ENCODE measurements around the gene SRPK1. TPM values are rescaled to one million over a fixed set of nuclear protein-coding genes. Genes with fewer than 3 reads are reported as not detected.
"Not testable (repeated sequence)": the region's sequence is repeated elsewhere in the genome, so short reads cannot be mapped to it uniquely, and the experiment has no call there.

SRPK1 gene
- total RNA-seq, 2 experiments from 2014 or later = 130 to 138 TPM

DNA sequence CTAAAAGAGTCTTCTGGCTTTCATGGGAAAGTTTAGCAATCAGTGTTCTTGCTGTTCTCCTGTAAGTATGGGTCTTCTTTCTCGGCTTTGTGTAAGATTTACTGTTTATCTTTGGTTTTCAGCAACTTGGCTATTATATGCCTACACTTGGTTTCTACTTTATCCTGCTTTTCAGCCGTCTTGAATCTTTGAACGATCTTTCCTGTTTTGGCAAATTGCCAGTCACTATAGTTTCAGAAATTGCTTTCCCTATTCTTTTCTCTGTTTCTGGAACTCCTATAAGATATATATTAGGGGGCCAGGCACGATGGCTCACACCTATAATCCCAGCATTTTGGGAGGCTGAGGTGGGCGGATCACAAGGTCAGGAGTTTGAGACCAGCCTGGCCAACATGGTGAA lies 14.6 kb upstream of the SRPK1 start:
- POLR2A ChIA-PET = no interaction called here
- CTCF ChIA-PET = no interaction called here

DNA sequence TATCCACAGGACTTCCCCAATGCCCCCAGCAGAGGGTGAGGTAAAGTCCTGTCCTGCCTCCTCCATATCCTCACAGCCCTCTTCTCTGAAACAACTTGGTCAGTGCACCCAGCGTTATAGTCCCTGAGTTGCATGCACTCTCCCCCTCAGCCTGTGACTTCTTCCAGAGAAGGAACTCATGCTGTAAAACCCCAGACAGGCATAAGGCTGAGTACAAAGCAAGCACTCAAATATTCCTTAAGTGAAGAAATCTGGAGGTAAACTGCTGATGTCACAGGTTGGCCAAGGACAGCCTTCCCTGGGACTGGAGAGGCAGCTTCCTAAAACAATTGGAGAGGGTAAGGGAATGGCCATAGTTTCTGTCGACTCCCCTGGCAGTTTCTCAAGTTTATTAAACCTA lies 12.9 kb upstream of the SRPK1 start:
- CTCF ChIA-PET = no interaction called here

DNA sequence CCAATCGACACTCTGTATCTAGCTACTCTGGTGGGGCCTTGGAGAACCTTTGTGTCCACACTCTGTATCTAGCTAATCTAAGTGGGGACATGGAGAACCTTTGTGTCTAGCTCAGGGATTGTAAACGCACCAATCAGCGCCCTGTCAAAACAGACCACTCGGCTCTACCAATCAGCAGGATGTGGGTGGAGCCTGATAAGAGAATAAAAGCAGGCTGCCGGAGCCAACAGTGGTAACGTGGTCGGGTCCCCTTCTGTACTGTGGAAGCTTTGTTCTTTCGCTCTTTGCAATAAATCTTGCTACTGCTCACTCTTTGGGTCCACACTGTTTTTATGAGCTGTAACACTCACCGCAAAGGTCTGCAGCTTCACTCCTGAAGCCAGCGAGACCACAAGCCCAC lies 11.0 kb upstream of the SRPK1 start:
- CTCF ChIA-PET, POLR2A ChIA-PET: not testable (repeated sequence)

More for the DNA sequence above, 12.9 kb upstream of the SRPK1 start:
- POLR2A ChIA-PET = no interaction called here

DNA sequence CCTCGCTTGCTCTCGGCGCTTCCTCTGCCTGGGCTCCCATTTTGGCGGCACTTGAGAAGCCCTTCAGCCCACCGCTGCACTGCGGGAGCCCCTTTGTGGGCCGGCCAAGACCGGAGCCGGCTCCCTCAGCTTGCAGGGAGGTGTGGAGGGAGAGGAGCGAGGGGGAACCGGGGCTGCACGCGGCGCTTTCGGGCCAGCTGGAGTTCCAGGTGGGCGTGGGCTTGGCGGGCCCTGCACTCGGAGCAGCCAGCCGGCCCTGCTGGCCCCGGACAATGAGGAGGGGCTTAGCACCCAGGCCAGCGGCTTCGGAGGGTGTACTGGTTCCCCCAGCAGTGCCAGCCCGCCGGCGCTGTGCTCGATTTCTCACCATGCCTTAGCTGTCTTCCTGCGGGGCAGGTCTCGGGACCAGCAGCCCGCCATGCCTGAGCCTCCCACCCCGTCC lies 10.2 kb upstream of the SRPK1 start:
- POLR2A ChIA-PET = no interaction called here
- CTCF ChIA-PET = no interaction called here

DNA sequence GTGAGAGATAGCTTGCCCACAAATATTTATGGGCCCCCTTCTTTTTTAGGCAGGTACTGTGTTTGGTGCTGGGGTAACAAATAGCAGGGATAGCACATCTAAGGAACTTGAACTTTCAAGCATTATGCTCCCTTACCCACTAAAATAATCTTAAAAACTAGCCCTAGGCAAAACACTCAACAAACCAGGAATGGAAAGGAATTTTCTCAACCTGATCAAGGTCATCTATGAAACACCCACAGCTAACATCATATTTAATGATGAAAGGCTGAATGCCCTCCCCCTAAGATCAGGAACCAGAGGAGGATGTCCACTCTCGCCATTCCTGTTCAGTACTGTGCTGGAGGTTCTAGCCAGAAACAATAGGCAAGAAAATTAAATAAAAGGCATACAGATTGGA lies 8.7 kb upstream of the SRPK1 start:
- ChIA-PET CTCF (interaction anchor here (0.6 to 1.0 kb wide), 2 partner anchors 11 to 26 kb away, joined by 3 read pairs; no protein-coding TSS in a partner anchor), POLR2A (interaction anchor here (1.0 kb wide), 1 partner anchor 9 kb away, joined by 4 read pairs; the partner anchor contains the start of gene SRPK1)

DNA sequence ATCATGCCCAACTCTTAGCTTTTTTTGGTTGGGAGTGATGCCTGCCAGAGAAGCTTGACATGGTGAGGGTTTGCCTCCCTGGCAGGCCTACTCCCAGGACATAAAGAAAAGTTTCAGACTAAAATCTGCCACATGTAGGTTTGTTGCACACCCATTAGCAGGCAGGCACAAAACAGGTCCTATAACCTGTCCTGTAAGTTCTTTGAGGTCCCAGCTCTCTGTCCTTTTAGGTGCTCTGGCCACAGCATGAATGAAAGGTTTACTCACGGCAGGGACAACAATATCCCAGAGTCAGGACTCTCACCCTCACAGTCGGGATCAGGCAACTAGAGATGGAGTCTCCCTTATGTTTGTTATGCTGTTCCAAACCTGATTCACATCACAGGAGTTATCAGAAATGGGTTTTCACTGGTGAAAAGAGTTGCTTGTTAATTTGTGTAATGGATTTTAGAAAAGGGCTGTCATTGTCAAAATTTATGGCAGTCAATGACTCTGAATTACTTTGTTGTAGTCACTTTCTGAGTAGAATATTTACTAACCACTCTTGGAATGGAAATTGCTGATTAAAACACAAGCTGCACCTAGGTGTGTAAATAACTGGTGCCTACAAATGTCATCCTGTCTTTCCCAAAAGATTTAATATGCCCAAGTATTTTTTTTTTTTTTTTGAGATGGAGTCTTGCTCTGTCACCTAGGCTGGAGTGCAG lies 5.8 kb upstream of the SRPK1 start:
- ChIA-PET CTCF (no interaction called here), POLR2A (no interaction called here)

DNA sequence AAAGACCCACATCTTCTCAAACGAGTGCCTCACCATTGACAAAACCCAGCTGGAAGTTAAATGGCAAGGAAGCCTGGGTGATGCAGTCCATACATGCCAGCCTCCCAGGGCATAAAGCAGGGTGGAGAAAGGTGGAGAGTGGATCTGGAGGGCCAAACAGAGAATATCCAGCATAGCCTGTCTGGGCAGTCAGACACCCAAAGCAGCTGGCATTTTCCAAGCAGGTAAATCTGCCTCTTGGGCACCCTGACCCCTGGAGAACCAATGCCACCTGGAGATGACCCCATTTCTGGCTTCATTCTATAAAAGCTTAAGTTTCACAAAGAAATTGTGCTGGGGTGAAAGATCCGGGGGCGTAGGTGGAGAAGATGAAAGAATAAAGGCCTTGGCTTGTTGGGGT lies 5.1 kb upstream of the SRPK1 start:
- ChIA-PET POLR2A (no interaction called here), CTCF (interaction anchor here (0.6 kb wide), 1 partner anchor 302 kb away, joined by 3 read pairs; no protein-coding TSS in a partner anchor)

DNA sequence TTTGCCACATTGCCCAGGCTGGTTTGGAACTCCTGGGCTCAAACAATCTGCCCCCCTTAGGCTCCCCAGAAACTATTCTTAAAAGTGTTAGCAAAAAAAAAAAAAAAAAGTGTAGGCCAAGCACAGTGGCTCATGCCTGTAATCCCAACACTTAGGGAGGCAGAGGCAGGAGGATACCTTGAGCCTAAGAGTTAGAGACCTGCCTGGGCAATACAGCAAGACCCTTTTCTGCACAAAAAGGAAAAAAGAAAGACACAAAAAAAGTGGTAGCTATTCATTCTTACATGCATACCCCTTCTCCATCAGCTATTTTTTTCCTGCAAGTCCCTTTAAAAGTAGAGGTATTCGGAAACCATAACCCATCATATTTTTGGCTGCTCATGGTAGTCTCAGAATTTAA lies 3.2 kb upstream of the SRPK1 start:
- ChIA-PET POLR2A (no interaction called here), CTCF (no interaction called here)

DNA sequence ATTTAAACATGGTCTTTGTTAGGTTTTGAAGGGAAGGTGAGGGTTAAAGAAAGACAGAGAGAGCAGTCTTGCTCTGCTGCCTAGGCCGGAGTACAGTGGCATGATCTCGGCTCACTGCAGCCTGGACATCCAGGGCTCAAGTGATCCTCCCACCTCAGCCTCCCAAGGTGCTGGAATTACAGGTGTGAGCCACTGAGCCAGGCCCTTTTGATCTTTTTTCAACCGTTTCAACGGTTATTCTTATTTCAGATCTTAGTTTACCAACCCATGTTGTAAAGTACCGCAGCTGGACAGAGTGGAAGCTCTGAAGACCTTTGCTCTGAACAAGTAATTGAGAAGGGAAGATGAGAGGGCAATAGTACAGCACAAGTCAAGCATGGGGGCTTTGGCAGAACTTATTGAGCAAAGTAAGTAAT lies 1.2 kb upstream of the SRPK1 start:
- POLR2A ChIA-PET = interaction anchor here (3.1 kb wide), 1 partner anchor 106 kb away, joined by 12 read pairs; the partner anchor contains the start of gene MAPK14
- CTCF ChIA-PET = no interaction called here

DNA sequence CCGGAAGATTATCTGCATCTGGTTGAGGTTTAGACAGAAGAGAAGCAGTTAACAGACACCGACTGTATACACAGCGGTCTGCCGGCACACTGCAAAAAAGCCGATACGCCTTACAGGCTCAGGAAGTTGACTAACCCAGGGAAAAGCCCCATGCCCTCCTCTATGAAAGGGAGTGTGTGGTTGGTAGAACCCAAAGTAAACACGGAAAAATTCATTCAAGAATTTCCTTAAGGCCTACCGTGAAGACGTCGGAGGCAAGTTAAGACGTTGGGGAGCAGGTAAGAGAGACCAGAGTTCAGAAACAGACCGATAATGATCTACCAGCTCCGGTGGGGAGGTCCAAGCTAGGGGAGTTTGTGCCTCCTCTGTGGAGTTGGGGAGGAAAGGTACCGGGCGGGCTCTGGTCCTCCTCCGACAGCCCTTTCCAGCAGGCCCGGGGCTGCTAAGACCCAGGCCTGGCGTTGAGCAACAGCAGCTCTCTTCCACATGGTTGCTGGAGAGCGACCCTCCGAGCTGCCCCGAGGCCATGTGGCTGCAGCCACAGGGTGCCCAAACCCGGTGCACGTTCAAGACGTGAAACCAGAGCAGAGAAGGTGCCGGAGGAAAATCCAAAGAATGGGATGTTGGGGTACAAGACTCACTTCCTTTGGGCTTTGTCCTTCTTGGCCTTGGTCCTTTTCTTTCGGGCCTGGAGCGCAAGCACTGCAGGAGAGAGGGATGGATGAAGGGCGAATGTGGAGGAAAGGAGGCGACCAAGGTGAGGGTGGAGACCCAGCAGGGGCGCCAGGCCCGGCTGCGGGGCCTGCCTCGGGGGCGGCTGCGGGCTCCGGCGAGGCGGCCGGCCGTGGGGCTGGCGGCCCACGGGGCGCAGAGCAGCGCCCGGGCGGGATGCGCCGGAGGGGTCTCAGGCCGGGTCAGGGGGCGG lies 809 bp downstream of the SRPK1 start:
- ChIA-PET CTCF (no interaction called here), POLR2A (interaction anchor here (1.3 to 3.1 kb wide), 3 partner anchors 10 to 233 kb away, joined by 4 to 12 read pairs (median 4); partner anchors contain the start of gene MAPK14)

DNA sequence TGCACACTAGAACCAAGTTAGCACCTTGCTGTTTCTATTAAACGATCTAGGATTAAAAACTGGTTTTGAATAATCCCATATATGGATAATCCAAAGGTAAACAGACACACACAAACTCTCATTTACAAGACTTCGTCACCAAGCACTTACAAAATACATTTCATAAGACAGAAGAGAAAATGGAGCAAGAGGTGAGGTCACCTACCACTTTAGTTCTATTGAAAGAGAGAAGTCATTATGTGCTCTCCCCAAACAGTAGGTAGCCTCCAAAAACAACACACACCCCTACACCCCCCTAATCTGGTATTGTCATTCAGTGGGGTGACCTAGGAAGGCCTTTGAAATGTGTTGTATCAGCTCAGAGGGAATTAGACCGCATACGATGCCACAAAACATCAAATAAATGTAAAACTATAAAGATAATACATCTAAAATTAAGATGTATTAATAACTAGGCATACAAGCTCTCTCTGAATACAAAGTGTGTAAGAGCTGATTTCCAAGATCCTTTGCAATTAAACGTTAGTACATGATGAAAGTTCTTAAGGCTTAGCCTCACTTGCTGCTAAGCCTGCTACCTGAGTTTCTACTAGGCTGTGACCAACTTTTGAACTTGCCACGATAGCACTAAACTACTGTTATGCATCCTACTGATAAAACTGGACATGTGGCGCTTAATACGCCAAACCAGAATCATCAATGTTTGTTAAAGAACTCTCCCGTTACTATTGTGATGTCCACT lies 1.6 kb downstream of the SRPK1 start:
- CTCF ChIA-PET = interaction anchor here (0.5 kb wide), 1 partner anchor 156 kb away, joined by 3 read pairs; no protein-coding TSS in a partner anchor
- POLR2A ChIA-PET = interaction anchor here (3.1 kb wide), 1 partner anchor 109 kb away, joined by 12 read pairs; the partner anchor contains the start of gene MAPK14

DNA sequence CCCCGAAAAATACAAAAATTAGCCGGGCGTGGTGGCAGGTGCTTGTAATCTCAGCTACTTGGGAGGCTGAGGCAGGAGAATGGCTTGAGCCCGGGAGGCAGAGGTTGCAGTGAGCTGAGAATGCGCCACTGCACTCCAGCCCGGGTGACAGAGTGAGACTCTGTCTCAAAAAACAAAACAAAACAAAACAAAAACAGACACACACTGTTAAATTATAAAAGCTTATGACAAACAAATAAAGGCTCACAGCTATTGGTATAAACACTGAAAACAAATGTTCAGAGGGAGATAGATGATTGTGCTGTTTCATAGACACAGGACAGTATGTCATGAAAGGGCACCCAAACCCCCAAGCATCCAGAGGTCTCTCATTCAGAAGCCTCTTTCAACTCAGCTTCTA lies 4.0 kb downstream of the SRPK1 start:
- CTCF ChIA-PET, POLR2A ChIA-PET: not testable (repeated sequence)

DNA sequence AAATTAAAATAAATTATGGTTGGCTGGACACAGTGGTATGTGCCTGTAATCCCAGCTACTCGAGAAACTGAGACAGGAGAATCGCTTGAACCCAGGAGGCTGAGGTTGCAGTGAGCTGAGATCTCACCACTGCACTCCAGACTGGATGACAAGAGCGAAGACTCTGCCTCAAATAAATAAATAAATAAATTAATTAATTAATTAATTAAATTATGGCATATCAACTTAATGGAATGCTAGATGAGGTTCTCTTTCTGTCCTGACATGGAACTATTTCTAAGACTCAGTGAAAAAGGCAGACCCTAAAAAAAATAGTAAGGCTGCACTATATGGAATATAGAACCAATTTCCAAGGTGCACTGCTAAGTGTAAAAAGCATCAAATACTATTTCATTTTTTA lies 4.8 kb downstream of the SRPK1 start:
- CTCF ChIA-PET = no interaction called here
- POLR2A ChIA-PET = interaction anchor here (0.7 kb wide), 1 partner anchor 282 kb away, joined by 5 read pairs; no protein-coding TSS in a partner anchor

DNA sequence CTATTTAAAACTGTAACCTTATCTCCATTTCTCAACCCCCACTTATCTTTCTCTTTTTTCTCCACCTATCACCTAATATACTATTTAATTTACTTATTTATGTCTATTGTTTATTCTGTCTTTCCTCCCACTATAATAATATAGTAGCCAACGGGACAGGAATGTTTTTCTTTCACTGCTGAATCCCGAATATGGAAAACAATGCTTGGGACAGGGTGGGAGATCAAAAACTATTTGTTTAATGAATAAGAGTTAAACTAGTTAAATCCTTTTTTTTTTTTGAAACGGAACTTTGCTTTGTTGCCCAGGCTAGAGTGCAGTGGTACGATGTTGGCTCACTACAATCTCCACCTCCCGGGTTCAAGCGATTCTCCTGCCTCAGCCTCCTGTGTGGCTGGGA lies 6.4 kb downstream of the SRPK1 start:
- POLR2A ChIA-PET = no interaction called here
- CTCF ChIA-PET = no interaction called here

DNA sequence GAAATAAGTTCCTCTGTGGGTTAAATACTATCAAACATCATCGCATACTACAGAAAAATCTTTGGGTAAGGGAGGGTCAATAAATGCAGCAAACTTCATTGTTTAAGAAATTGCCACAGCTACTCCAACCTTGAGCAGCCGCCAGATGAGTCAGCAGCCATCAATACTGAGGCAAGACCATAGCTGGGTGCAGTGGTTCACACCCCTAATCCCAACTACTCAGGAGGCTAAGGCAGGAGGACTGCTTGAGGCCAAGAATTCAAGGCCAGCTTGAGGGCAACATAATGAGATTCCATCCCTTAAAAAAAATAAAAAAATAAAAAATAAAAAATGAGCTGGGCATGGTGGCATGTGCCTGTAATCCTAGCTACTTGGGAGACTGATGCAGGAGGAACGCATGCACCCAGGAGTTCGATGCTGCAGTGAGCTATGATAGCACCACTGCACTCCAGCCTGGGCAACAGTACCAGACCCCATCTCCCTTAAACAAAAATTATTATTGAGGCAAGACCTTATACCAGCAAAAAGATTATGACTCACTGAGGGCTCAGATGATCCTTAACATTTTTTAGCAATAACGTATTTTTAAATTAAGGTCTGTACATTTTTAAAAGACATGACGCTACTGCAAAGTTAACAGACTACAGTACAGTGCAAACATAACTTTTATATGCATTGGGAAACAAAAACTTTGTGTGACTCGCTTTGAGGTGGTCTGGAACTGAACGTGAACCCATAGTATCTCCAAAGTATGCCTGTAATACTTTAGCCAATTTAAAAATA lies 8.8 kb downstream of the SRPK1 start:
- ChIA-PET CTCF (interaction anchor here (0.6 kb wide), 1 partner anchor 1147 kb away, joined by 3 read pairs; no protein-coding TSS in a partner anchor), POLR2A (no interaction called here)

DNA sequence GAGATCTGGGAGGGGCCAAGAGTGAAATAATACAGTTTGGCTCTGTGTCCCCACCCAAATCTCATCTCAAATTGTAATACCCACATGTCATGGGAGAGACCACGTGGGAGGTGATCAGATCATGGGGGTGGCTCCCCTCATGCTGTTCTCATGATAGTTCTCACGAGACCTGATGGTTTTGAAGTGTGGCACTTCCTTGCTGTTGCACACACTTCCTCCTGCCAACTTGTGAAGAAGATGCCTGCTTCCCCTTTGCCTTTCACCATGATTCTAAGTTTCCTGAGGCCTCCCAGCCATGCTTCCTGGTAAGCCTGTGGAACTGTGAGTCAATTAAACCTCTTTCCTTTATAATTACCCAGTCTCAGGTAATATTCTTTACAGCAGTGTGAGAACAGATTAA lies 11.3 kb downstream of the SRPK1 start:
- POLR2A ChIA-PET, CTCF ChIA-PET: not testable (repeated sequence)

DNA sequence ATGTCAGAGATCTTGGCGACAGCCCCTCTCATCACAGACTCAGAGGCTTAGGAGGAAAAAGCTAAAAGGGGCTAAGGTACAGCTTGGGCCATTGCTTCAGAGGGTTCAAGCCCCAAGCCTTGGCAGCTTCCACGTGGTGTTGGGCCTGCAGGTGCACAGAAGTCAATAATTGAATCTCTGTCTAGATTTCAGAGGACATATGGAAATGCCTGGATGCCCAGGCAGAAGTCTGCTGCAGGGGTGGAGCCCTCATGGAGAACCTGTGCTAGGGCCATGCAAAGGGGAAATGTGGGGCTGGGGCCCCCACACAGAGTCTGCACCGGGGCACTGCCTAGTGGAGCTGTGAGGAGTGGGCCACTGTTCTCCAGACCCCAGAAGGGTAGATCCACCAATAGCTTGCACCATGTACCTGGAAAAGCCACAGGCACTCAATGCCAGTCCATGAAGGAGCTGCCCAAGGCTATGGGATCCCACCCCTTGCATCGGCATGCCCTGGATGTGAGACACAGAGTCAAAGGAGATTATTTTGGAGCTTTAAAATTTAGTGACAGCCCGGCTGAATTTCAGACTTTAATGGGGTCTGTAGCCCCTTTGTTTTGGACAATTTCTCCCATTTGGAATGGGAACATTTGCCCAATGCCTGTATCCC lies 12.0 kb downstream of the SRPK1 start:
- CTCF ChIA-PET, POLR2A ChIA-PET: not testable (repeated sequence)

DNA sequence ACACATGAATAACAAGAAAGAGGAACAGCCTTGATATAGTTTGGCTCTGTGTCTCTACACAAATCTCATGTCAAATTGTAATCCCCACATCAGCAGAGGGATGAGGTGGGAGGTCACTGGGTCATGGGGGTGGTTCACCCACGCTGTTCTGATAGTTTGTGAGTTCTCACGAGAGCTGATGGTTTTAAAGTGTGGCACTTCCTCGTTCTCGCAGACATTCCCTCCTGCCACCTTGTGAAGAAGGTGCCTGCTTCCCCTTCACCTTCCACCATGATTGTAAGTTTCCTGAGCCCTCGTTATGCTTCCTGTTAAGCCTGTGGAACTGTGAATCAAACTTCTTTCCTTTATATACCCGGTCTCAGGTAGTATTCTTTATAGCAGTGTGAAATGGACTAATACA lies 13.1 kb downstream of the SRPK1 start:
- ChIA-PET POLR2A (no interaction called here), CTCF (no interaction called here)

DNA sequence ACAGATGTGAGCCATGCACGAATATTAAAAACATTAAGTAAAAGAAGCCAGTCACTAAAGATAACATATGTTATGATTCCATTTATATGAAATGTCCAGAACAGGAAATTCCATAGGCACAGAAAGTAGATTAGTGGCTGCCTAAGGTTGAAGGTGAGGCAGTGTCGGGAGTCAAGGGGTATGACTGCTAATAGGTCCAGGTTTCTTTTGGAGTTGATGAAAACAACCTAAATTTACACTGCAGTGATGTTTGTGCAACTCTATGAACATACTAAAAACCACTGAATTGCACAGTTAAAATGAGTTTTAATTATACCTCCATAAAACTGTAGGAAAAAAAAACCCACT lies 14.4 kb downstream of the SRPK1 start:
- CTCF ChIA-PET = no interaction called here
- POLR2A ChIA-PET = no interaction called here
